Karpas-422 (cell line): ENCODE results near the gene CLCN3. TPM values are rescaled to one million over a fixed set of nuclear protein-coding genes. Genes with fewer than 3 reads are reported as not detected.
"Not testable (repeated sequence)": the region's sequence is repeated elsewhere in the genome, so short reads cannot be mapped to it uniquely, and the experiment has no call there.

Experiments
- DNase-seq: peaks from one replicate; pipeline ENCODE4 v3.0.0-alpha.2; 2015
- H2AFZ ChIP-seq: fragments of 200-600 bp; sonication (generic); 2 replicates; pipeline ENCODE4 v1.6.1; 2014; ENCODE audit warnings: antibody characterized with exemption, low read length, mixed read lengths
- H3K27ac ChIP-seq: fragments of 200-600 bp; sonication (generic); 2 replicates; pipeline ENCODE4 v1.5.1; 2014; ENCODE audit warnings: mild to moderate bottlenecking, low read length, moderate library complexity
- H3K27me3 ChIP-seq: fragments of 200-600 bp; sonication (generic); 2 replicates; pipeline ENCODE4 v1.6.1; 2014; ENCODE audit warnings: low read length, mixed read lengths
- H3K36me3 ChIP-seq: fragments of 200-600 bp; sonication (generic); 2 replicates; pipeline ENCODE4 v1.6.1; 2014; ENCODE audit warnings: low read length, mixed read lengths; ENCODE audit not compliant: insufficient read depth
- H3K4me1 ChIP-seq: fragments of 200-600 bp; sonication (generic); 2 replicates; pipeline ENCODE4 v1.6.1; 2014; ENCODE audit warnings: mild to moderate bottlenecking, low read length, mixed read lengths
- H3K4me2 ChIP-seq: fragments of 200-600 bp; sonication (generic); 2 replicates; pipeline ENCODE4 v1.6.1; 2014; ENCODE audit warnings: low read length, low read depth, mild to moderate bottlenecking; ENCODE audit not compliant: poor library complexity, severe bottlenecking
- H3K4me3 ChIP-seq: fragments of 200-600 bp; sonication (generic); 2 replicates; pipeline ENCODE4 v1.5.1; 2014; ENCODE audit warnings: mild to moderate bottlenecking, antibody characterized with exemption, low read length, mixed read lengths
- H3K79me2 ChIP-seq: fragments of 200-600 bp; sonication (generic); 2 replicates; pipeline ENCODE4 v1.6.1; 2014; ENCODE audit warnings: mild to moderate bottlenecking, low read length, mixed read lengths
- H3K9ac ChIP-seq: fragments of 200-600 bp; sonication (generic); 2 replicates; pipeline ENCODE4 v1.6.0; 2014; ENCODE audit warnings: low read length
- H3K9me2 ChIP-seq: fragments of 200-600 bp; sonication (generic), shearing (Covaris generic); replicated peaks from 2 replicates; pipeline ENCODE4 v1.6.0; 2014; ENCODE audit warnings: mild to moderate bottlenecking, low read length, moderate library complexity; ENCODE audit not compliant: insufficient read depth
- H3K9me3 ChIP-seq: fragments of 300-700, 200-600 bp; sonication (generic); 2 replicates; pipeline ENCODE4 v1.6.1; 2014; ENCODE audit warnings: low read length, mixed read lengths
- H4K20me1 ChIP-seq: fragments of 200-600 bp; sonication (generic); 2 replicates; pipeline ENCODE4 v1.6.1; 2014; ENCODE audit warnings: mild to moderate bottlenecking, antibody characterized with exemption, low read length, low read depth; ENCODE audit not compliant: insufficient read depth
- total RNA-seq: library from RNA; depleted of rRNA; stranded (reverse); fragments of >200 nt; shearing (Covaris generic); gene quantifications from 2 replicates; pipeline ENCODE4 v1.2.3, GENCODE V29; 2014; ENCODE audit warnings: low replicate concordance

The CLCN3 gene
- total RNA-seq, 1 experiment from 2014 or later, result 38.5 TPM

DNA sequence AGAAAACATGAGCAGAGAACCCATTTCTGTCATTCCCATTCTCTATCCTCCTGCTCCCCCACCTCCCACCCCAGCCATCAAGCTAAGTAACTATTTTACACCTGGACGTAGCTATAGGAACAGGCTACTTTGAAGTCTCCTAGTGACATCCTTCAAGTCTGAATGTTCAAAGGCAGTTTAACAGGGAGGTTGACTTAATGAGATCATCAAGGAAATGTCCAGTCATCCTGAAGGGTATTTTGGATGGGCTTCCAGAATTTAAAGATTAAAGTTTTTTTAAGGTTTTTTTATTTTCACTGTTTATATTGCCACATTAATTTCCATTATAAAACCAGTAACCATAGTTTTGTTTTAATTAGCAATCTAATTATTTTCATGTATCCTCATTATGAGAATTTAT is 96.3 kb downstream of the CLCN3 start:
- H3K79me2 ChIP-seq, result peaks cover 6% of the 10 kb centered on the region; the same call in 1 of the 2 replicates
- DNase-seq, result no peak
- H3K9me3 ChIP-seq, result no peaks in the 10 kb centered on the region

DNA sequence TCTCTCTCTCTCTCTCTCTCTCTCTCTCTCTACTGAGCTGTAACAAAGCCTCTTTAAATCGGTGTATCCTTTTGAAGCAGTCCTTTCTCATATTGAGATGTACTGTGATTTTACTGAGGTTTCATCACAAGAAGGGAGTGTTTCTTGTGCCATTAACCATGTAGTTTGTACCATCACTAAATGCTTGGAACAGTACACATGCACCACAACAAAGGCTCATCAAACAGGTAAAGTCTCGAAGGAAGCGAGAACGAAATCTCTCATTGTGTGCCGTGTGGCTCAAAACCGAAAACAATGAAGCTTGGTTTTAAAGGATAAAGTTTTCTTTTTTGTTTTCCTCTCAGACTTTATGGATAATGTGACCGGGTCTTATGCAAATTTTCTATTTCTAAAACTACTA is 100.2 kb downstream of the CLCN3 start:
- peaks cover 6% of the 10 kb centered on the region; the same call in 1 of the 2 replicates for H3K79me2 ChIP-seq
- no peak overlapping the region for H3K4me3 ChIP-seq
- no peaks in the 10 kb centered on the region for H3K9me3 ChIP-seq
- H3K9me2 ChIP-seq, result no peaks in the 10 kb centered on the region
- DNase-seq, result no peak
- no peak overlapping the region for H3K9ac ChIP-seq
- H2AFZ ChIP-seq, result no peak overlapping the region
- H3K36me3 ChIP-seq, result peaks cover 3% of the 10 kb centered on the region; the same call in 1 of the 2 replicates
- H4K20me1 ChIP-seq, result no peaks in the 10 kb centered on the region
- peaks cover 13% of the 10 kb centered on the region for H3K4me1 ChIP-seq
- no peaks in the 10 kb centered on the region for H3K27me3 ChIP-seq
- H3K27ac ChIP-seq, result no peak overlapping the region
- no peak overlapping the region for H3K4me2 ChIP-seq

More for the DNA sequence above, 96.3 kb downstream of the CLCN3 start:
- no peaks in the 10 kb centered on the region for H3K9me2 ChIP-seq
- no peak overlapping the region for H3K4me2 ChIP-seq
- no peaks in the 10 kb centered on the region for H3K27me3 ChIP-seq
- H3K4me3 ChIP-seq, result no peak overlapping the region
- H4K20me1 ChIP-seq, result no peaks in the 10 kb centered on the region
- H3K36me3 ChIP-seq, result peaks cover 7% of the 10 kb centered on the region; the same call in 1 of the 2 replicates
- no peak overlapping the region for H2AFZ ChIP-seq
- no peak overlapping the region for H3K9ac ChIP-seq
- H3K27ac ChIP-seq, result no peak overlapping the region
- no peaks in the 10 kb centered on the region for H3K4me1 ChIP-seq

DNA sequence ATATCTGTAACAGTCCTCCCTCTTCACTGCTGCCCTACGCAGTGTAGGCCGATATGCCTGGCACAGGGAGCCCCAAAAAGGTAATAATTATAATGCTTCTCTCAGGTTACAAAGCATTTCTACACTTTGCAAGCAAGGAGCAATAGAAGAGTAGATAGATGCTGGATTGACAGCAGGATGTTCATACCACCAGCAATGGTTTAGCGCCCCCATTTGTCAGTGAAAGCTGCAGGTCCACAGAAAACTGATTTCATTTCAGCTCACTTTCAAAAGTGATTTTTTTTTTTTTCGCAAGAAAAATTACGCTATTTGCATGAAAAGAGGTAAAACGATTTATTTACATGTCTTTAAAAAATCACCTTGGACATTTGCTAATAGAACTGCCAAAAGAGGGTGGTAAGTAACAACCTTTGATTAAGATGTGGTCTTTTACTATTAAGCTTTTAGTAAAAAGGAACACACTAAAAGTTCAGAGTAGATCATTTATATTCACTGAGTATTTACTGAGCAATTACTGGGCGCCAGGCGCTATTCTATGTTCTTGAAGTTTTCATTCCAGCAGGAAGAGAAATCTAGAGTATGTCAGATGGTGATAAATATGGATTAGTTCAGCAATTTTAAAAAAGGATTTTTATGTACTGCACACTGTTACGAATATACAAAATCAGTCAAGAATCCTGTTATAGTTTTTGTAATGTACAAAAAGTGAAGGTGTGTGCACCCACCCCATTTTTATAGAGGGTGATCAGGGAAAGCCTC is 103.0 kb downstream of the CLCN3 start:
- Histone ChIP-seq H3K27ac (no peak overlapping the region), H2AFZ (no peak overlapping the region), H3K79me2 (no peaks in the 10 kb centered on the region), H3K4me2 (no peak overlapping the region), H3K27me3 (no peaks in the 10 kb centered on the region), H3K9ac (no peak overlapping the region), H3K36me3 (peaks cover 3% of the 10 kb centered on the region; the same call in 1 of the 2 replicates), H3K4me3 (no peak overlapping the region), H3K9me3 (no peaks in the 10 kb centered on the region), H3K9me2 (no peaks in the 10 kb centered on the region), H3K4me1 (peaks cover 13% of the 10 kb centered on the region), H4K20me1 (no peaks in the 10 kb centered on the region)
- DNase-seq, result peak; percentile 72

DNA sequence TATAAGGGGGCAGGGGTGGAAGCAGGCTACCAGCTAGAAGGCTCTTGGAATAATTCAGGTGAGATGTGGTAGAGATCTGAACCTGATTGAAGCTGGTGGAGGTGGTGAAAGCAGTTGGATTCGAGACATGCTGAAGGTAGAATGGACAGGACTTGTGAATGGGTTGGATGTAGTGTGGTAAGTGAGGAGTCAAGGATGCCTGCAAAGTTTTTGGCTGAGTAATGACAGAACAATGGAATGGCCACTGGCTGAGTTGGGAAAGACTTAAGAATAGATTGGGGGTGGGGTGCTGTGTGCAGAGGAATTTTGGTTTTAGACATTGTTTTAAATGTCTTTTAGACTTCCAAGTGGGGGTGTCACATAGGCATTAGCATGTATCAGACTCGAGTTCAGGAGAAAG is 103.9 kb downstream of the CLCN3 start:
- Histone ChIP-seq H3K4me2 (no peak overlapping the region), H3K27me3 (no peaks in the 10 kb centered on the region), H3K9me2 (no peaks in the 10 kb centered on the region), H4K20me1 (no peaks in the 10 kb centered on the region), H3K27ac (no peak overlapping the region), H3K79me2 (no peaks in the 10 kb centered on the region), H3K9ac (no peak overlapping the region), H3K9me3 (no peaks in the 10 kb centered on the region), H3K4me3 (no peak overlapping the region), H3K36me3 (peaks cover 3% of the 10 kb centered on the region; the same call in 1 of the 2 replicates), H2AFZ (no peak overlapping the region), H3K4me1 (peaks cover 13% of the 10 kb centered on the region)
- no peak for DNase-seq

DNA sequence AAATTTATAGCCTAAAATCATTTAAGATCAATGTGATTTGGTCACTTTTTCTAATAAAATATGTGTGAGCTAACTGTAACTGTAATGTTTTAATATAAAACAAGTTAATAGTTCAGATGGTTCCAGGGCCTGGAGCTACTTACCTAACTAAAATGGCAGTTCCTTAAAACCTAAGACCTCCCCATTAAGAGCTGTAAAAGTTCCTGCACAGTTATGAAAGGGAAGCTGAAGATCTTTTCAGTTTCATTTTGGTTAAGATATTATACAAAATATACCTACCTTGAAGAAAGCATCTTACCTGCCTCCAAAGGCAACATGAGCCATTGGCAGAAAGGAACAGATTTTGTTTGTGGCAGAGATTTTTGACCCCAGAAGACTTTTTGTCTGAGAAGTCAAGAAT is 107.2 kb downstream of the CLCN3 start:
- H3K4me1 ChIP-seq, result peaks cover 9% of the 10 kb centered on the region

DNA sequence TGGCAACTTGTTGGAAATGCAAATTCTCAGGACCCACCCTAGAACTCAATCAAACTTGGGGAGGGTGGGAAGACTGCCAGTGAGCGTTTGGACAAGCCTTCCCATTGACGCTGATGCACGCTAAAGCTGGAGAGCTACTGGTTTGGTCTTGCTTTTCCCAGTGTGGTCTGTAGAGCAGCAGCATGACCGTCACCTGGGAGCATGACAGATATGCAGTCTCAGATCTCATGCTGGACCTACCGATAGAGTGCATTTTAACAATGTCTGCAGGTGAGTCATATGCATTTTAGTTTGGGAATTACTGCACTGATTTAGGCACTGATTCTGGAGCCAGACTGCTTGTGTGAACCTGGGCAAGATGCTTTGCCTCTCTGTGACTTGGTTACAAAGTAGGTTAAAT is 110.2 kb downstream of the CLCN3 start:
- no peaks in the 10 kb centered on the region for H3K36me3 ChIP-seq
- no peak overlapping the region for H3K4me3 ChIP-seq
- no peaks in the 10 kb centered on the region for H3K79me2 ChIP-seq
- H3K9me3 ChIP-seq, result no peaks in the 10 kb centered on the region
- H3K27ac ChIP-seq, result no peak overlapping the region
- no peak for DNase-seq
- H4K20me1 ChIP-seq, result no peaks in the 10 kb centered on the region
- no peaks in the 10 kb centered on the region for H3K9me2 ChIP-seq
- no peak overlapping the region for H3K9ac ChIP-seq
- H3K4me1 ChIP-seq, result no peaks in the 10 kb centered on the region
- H3K4me2 ChIP-seq, result no peak overlapping the region
- no peaks in the 10 kb centered on the region for H3K27me3 ChIP-seq
- no peak overlapping the region for H2AFZ ChIP-seq

More for the DNA sequence above, 107.2 kb downstream of the CLCN3 start:
- no peak overlapping the region for H2AFZ ChIP-seq
- H3K36me3 ChIP-seq, result no peaks in the 10 kb centered on the region
- no peaks in the 10 kb centered on the region for H4K20me1 ChIP-seq
- H3K27ac ChIP-seq, result no peak overlapping the region
- no peaks in the 10 kb centered on the region for H3K9me2 ChIP-seq
- no peak overlapping the region for H3K4me3 ChIP-seq
- no peak overlapping the region for H3K9ac ChIP-seq
- no peaks in the 10 kb centered on the region for H3K79me2 ChIP-seq
- no peak overlapping the region for H3K4me2 ChIP-seq
- H3K27me3 ChIP-seq, result no peaks in the 10 kb centered on the region
- no peaks in the 10 kb centered on the region for H3K9me3 ChIP-seq
- no peak for DNase-seq

DNA sequence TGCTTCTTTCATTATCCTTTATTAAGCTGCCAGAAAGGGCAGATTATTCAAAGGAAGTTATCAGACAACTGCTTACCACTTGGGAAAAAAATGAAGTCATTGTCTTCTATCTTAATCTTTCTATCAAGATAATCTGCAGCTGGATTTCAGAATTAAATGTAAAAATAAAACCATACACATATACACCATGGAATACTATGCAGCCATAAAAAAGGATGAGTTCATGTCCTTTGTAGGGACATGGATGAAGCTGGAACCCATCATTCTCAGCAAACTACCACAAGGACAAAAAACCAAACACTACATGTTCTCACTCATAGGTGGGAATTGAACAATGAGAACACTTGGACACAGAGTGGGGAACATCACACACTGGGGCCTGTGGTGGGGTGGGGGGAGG is 118.2 kb downstream of the CLCN3 start:
- not testable (repeated sequence) for H3K4me3 ChIP-seq, H4K20me1 ChIP-seq, H3K79me2 ChIP-seq, H3K9me3 ChIP-seq, H3K27ac ChIP-seq, H3K4me1 ChIP-seq, H2AFZ ChIP-seq, H3K27me3 ChIP-seq, DNase-seq, H3K9me2 ChIP-seq, H3K36me3 ChIP-seq, H3K9ac ChIP-seq, H3K4me2 ChIP-seq

DNA sequence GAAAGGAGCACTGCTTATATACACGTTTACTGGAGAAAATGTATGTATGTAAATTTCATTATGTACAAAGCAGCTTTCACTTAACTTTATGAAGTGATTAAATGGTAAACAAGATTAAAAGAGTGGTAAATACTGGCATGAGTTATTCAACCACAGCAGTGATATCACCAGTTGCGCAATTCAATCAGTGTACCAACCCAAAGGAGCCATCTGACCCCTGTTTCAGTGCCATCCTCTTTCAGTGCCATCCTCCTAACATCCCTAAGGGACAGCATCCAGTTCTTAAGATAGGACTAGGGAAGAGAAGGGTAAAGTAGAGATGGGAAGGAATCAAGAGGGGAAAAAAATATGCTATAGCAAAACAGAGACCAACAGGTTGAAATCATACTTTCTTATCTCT is 121.2 kb downstream of the CLCN3 start:
- no peaks in the 10 kb centered on the region for H3K27me3 ChIP-seq
- H3K79me2 ChIP-seq, result no peaks in the 10 kb centered on the region; the same call in 1 of the 2 replicates
- no peaks in the 10 kb centered on the region for H4K20me1 ChIP-seq
- no peaks in the 10 kb centered on the region for H3K9me2 ChIP-seq
- no peaks in the 10 kb centered on the region for H3K9me3 ChIP-seq
- no peak overlapping the region for H3K27ac ChIP-seq
- DNase-seq, result no peak
- H3K4me3 ChIP-seq, result no peak overlapping the region
- H3K36me3 ChIP-seq, result no peaks in the 10 kb centered on the region
- H3K4me2 ChIP-seq, result no peak overlapping the region
- no peaks in the 10 kb centered on the region for H3K4me1 ChIP-seq
- no peak overlapping the region for H3K9ac ChIP-seq
- H2AFZ ChIP-seq, result no peak overlapping the region
